ENCODE data around the gene MRPL45.

MRPL45 gene

GRCh38 chr17:38349097-38349730 is 52.2 kb downstream of the MRPL45 start:
- no peak for FAIRE-seq

GRCh38 chr17:38350035-38350434 is 53.1 kb downstream of the MRPL45 start:
- FAIRE-seq, result no peak

GRCh38 chr17:38351412-38352222 is 54.6 kb downstream of the MRPL45 start, which contains the start of gene SOCS7:
SOCS7 (plus strand) TSS chr17:38351844; CDS start chr17:38352053, 209 bp downstream.
- no peak for FAIRE-seq

GRCh38 chr17:38352245-38353085 is 55.5 kb downstream of the MRPL45 start:
- no peak for FAIRE-seq

DNA sequence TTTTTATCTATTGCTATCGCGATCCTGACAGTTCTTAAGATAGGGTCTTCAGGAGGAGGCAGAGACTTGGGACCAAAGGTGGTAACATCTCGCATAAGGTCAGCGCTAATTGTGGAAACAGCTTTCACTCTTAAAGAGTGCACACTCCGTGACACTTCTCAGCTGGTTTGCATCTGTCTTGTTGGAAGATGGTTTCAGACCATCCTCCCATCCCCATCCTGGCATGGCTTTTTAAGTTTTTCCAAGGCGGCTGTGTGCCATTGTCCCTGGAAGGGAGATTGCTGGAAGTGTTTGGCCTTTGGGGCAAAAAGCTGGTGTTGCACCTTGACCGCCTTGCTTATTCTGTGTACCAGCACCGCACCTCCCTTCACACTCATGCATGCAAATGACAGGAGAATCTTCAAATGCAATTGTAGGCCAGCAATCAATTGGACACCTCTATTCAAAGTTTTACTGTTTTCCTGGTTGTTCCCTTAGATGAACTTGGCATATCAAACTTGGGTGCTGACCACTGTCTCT is 56.2 kb downstream of the MRPL45 start:
- FAIRE-seq, result no peak

GRCh38 chr17:38353668-38354067 is 56.7 kb downstream of the MRPL45 start:
- FAIRE-seq, result no peak

DNA sequence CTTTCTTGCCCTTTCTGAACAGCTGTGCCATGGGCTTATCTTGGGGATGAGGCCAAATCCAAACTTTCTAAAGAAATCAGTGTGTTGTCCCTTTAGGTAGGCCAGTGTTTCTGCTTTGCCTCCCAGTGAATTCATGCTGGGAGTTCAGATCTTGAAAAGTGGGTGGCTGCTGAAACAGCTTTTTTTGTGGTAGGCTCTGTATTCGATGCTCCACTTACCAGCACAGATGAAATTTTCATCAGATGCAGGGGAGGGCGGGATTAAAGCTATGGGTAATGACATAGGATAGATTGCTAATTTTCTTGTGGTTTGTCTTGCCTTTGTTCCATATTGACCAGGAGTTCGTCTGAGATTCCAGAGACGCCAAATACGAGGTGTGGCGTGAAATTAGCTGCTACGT is 57.5 kb downstream of the MRPL45 start:
- FAIRE-seq, result no peak

GRCh38 chr17:38355251-38355650 is 58.3 kb downstream of the MRPL45 start:
- FAIRE-seq, result no peak

GRCh38 chr17:38357486-38358123 is 60.6 kb downstream of the MRPL45 start:
- FAIRE-seq, result no peak

DNA sequence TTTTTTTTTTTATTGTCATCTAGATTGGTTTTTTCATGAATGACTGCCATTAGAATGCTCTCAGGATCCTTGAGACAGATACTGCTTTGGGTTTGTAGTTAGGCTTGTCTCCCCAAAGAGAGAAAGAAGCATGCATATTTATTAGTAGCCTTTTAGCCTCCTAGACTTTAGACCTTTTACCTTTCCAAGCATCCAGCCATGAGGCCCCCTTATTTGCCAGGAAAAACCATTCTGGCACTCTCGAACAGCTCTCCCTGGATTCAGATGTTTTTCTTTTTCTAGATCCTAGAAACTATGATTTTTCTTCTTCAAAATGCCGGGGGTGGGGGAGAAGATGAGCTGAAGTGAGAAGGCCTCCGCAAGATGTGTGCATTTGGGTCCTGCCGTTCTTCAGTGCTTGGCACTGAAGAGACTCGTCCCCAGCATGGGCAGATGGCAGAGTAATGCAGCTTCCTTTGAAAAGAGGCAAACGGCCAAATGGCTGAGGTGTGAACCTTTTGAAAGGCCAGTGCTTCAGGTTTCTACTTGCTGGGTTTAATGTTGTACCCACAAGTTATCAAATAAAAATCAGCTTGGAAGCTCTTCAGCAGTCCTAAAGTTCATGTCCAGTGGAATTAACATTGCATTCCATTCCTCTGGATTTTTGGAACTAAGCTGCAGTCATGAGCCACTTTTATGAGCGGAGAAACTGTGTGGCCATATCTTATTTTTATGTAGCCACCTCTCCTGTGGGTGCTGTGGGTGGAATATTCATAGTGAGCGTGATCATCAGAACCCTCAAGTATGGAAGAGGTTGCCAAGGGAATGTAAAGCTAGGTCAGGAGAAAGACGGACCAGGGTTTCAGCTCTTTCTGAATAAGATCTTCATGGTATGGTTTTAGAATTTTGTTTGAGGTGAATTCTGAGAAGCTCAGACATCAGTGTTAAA is 61.9 kb downstream of the MRPL45 start:
- FAIRE-seq, result no peak

DNA sequence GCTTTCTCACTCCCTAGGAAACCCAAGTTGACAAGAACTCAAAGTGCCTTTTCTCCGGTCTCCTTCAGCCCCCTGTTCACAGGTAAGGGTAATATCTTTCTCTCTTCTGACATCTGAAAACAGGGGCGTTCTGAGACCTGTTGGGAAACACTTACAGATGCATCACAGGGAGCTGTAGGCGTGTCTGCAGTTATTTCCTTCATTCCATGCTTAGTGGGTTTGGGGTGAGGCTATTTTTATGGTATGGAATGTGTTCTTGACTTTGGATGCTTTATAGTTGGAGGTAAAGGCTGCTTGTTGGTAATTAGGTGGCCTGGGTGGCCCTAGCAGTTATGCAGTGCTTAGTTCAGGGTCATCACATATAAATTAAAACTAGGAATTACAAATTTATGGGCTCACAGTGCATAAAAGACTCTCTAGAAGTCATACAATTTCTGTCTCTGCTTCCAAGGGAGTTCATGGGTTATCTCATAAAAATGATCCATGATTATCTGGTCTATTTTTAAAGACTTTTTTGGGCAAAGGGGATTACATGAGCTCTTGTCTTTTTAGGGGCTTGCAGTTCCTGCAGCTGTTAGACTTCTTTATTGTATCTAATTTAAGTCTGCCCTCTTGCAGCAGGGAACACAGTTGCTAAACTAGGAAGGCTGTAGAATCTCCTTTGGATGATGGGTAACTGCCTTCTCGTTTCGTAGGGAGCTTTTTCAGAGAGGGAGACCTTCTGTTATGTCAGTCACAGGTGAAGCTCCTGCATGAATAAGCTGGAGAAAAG is 64.9 kb downstream of the MRPL45 start:
- FAIRE-seq, result no peak

DNA sequence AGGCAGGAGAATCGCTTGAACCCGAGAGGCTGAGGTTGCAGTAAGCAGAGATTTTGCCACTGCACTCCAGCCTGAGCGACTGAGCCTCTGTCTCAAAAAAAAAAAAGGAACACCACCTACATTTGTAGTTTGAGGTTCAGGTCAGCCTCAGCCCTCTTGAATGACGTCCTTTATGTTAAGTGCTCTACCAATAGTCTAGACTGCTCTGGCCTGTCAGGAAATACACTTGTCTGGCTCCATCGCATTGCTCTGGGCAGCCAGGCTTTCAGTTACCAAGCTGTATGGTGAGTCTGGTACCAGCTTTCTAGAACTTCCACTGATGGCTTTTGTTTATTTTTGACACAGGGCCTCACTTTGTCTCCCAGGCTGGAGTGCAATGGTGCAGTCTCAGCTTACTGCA is 66.0 kb downstream of the MRPL45 start:
- no peak for FAIRE-seq

DNA sequence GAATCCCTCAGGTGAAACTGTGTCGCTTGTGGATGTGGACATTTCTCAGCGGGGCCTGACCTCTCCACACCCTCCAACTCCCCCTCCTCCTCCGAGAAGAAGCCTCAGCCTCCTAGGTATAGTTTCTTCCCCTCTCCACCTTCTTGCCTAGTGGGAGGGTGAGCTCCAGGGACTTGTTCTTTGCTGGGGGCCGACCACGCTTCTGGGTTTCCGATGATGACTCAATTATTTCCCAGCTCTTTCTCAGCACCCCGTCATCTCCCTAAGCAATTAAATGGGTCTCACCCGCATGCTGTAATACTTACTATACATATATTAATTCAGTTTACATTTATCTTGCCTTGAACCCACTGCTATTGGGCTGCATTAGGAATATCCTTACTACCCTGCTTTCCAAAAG is 67.8 kb downstream of the MRPL45 start:
- FAIRE-seq, result no peak

DNA sequence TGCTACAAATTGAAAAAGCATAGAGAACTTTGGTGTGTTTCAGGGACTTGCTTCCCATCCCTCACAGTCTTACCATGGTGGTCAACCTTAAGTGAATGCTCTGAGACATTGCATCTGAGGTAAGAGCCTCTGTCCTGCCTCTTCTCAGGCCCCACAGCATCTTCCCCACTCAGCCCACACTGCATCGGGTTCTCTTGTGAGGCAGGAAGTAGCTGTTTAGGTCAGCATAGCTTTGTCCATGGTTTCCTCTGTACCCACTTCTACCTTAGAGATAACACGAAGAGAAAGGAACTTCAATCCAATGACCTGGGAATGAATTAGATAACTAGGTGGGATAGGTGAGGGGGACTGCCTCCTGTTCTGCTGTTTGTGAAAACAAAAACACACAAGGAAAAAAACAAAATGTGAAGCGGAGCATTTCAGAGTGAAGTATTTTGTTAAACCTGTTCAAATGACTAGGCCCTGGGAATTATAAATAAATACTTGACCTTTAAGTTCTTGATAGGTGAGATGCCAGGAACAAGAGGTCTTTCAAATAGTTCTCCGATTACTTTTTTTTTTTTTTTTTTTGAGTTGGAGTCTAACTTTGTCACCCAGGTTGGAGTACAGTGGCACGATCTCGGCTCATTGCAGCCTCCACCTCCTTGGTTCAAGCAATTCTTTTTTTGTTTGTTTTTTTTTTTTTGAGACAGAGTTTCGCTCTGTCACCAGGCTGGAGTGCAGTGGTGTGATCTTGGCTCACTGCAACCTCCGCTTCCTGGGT is 72.3 kb downstream of the MRPL45 start:
- FAIRE-seq, result no peak

All from islet of Langerhans (tissue), 1 donor.